ENCODE data around the gene C9orf50. TPM values are rescaled to one million over a fixed set of nuclear protein-coding genes. Genes with fewer than 3 reads are reported as not detected.

The C9orf50 gene
- total RNA-seq, 1 experiment from 2014 or later = not detected

DNA sequence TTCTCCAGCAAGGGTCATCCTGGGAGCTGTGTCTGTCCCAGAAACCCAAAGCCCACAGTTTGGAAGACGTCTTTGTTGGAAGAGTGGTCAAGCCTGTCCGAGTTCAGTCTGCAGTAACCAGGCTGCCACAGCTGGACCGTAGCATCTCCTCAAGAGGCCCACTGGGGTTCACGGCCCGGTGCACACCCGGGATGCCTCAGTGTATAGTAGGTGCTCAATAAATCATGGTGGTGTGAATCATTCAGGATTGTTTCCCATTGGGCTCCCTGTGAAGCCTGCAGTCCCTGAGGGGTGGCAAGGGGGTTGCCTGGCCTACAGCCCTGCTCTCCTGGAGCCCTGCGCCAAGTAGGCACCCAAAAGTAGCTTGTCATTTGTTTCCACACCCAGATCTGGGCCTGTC, 34.3 kb upstream of the C9orf50 start:
- no peaks in the 10 kb centered on the region for H3K36me3 Mint-ChIP-seq (ENCODE audit: insufficient read depth in 1 of 3, low read depth in 3 of 3)
- Histone ChIP-seq H3K4me2 (ENCODE audit: insufficient read depth, insufficient read length, low read length) (no peak overlapping the region), H3K18ac (ENCODE audit: insufficient read length, low read depth, low read length) (no peak overlapping the region), H2BK5ac (ENCODE audit: insufficient read length, low read length) (no peak overlapping the region), H3K23me2 (ENCODE audit: insufficient read length, low read depth, low read length, poor library complexity, severe bottlenecking) (no peaks in the 10 kb centered on the region), H2AFZ (ENCODE audit: low read length) (no peak overlapping the region), H2AK5ac (ENCODE audit: insufficient read length, low read length) (no peak overlapping the region), H3K27me3 (ENCODE audit: insufficient read depth, low read length) (no peaks in the 10 kb centered on the region), H3K79me2 (ENCODE audit: insufficient read depth, low read length) (no peaks in the 10 kb centered on the region), H4K20me1 (ENCODE audit: control insufficient read depth, insufficient read depth, insufficient read length) (no peaks in the 10 kb centered on the region), H3K27ac (ENCODE audit: insufficient read length, low read depth, low read length) (no peak overlapping the region), H2BK15ac (ENCODE audit: low read depth, low read length) (no peak overlapping the region), H4K8ac (replicated peaks; ENCODE audit: insufficient read length, low read depth, low read length) (no peak overlapping the region), H3K4me1 (ENCODE audit: insufficient read depth, low read length) (no peaks in the 10 kb centered on the region), H3K9me3 (ENCODE audit: control insufficient read depth, low read depth, low read length) (no peaks in the 10 kb centered on the region), H2BK120ac (ENCODE audit: low read depth, low read length, poor library complexity, severe bottlenecking) (no peak overlapping the region), H3K9ac (ENCODE audit: extremely low read depth, insufficient read length, low read length) (no peak overlapping the region), H4K91ac (ENCODE audit: insufficient read length, low read depth, low read length) (no peak overlapping the region), H2BK12ac (ENCODE audit: insufficient read length, low read depth, low read length) (no peak overlapping the region), H3K23ac (ENCODE audit: insufficient read length, low read depth, low read length) (no peak overlapping the region), H3T11ph (ENCODE audit: low read length) (no peak overlapping the region), H4K5ac (ENCODE audit: insufficient read length, low read depth, low read length) (no peak overlapping the region), H3K79me1 (ENCODE audit: insufficient read depth, low read depth, low read length, poor library complexity, severe bottlenecking) (no peaks in the 10 kb centered on the region), H3K4ac (ENCODE audit: low read depth, low read length) (no peak overlapping the region), H3K14ac (ENCODE audit: insufficient read depth, low read length) (no peak overlapping the region), H3K56ac (ENCODE audit: insufficient read length, low read depth, low read length) (no peak overlapping the region), H2BK20ac (ENCODE audit: low read depth, low read length, poor library complexity, severe bottlenecking) (no peak overlapping the region)
- H3K4me1 Mint-ChIP-seq = peaks cover 0 to 7% of the 10 kb centered on the region in 2 experiments; a peak in 1 of 4 replicates
- H3K4me3 Mint-ChIP-seq = no peak overlapping the region
- no CpG with 5 or more reads among the region's 7 CpGs for WGBS (ENCODE audit: extremely low coverage, insufficient read length, low lambda C conversion rate)
- no peak for DNase-seq
- TF ChIP-seq, protein P1, sequence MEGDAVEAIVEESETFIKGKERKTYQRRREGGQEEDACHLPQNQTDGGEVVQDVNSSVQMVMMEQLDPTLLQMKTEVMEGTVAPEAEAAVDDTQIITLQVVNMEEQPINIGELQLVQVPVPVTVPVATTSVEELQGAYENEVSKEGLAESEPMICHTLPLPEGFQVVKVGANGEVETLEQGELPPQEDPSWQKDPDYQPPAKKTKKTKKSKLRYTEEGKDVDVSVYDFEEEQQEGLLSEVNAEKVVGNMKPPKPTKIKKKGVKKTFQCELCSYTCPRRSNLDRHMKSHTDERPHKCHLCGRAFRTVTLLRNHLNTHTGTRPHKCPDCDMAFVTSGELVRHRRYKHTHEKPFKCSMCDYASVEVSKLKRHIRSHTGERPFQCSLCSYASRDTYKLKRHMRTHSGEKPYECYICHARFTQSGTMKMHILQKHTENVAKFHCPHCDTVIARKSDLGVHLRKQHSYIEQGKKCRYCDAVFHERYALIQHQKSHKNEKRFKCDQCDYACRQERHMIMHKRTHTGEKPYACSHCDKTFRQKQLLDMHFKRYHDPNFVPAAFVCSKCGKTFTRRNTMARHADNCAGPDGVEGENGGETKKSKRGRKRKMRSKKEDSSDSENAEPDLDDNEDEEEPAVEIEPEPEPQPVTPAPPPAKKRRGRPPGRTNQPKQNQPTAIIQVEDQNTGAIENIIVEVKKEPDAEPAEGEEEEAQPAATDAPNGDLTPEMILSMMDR (conservative IDR thresholded peaks at IDR 0.05) = no peak
- H3K27ac Mint-ChIP-seq = no peak overlapping the region
- H3K9me3 Mint-ChIP-seq = no peaks in the 10 kb centered on the region
- peaks cover 25% of the 10 kb centered on the region for H3K27me3 Mint-ChIP-seq (ENCODE audit: low read depth)

All from H9 (cell line).